HEK293 (cell line): ENCODE data around the gene AGT.

ENCODE experiments used
- CTCF ChIA-PET: fragments of 350-600 bp; formaldehyde crosslinking; extraction: SDS; loops from one replicate; lab custom pipeline; 2021; ENCODE audit warnings: antibody characterized with exemption; lab: Yijun Ruan, JAX
- POLR2A ChIA-PET: fragments of 300-600 bp; formaldehyde crosslinking; extraction: SDS; loops from one replicate; lab custom pipeline; 2020; ENCODE audit warnings: antibody characterized with exemption, inconsistent platforms; lab: Yijun Ruan, JAX
- H3K27ac ChIP-seq: fragments of 200-500 bp; sonication (Bioruptor generic); 2 replicates; pipeline ENCODE4 v1.5.1; 2014; ENCODE audit warnings: low read depth, low read length, control low read depth, inconsistent platforms; ENCODE audit errors: extremely low read depth
- H3K36me3 ChIP-seq, 2 experiments: fragments of 200-500 bp in 1 of 2; sonication (Bioruptor generic) in 1 of 2; 1 replicate in 1 of 2; 2 replicates in 1 of 2; pipeline ENCODE4 v1.5.1; 2014 to 2017; ENCODE audit warnings: inconsistent platforms in 2 of 2, low read length in 2 of 2; ENCODE audit not compliant: control insufficient read depth in 2 of 2, insufficient read depth in 1 of 2
- H3K4me1 ChIP-seq: fragments of 200-500 bp; sonication (Bioruptor generic); 2 replicates; pipeline ENCODE4 v1.5.1; 2014; ENCODE audit warnings: mild to moderate bottlenecking, low read length, inconsistent platforms; ENCODE audit not compliant: control insufficient read depth, insufficient read depth
- H3K4me3 ChIP-seq: 2 replicates; pipeline ENCODE4 v1.5.1; 2011; ENCODE audit warnings: low read depth, mild to moderate bottlenecking, control low read depth, low read length, moderate library complexity
- H3K9me3 ChIP-seq: fragments of 200-500 bp; sonication (Bioruptor generic); 2 replicates; pipeline ENCODE4 v1.5.1; 2014; ENCODE audit warnings: low read depth, low read length, inconsistent platforms; ENCODE audit not compliant: control insufficient read depth, insufficient read depth
- ATF2 ChIP-seq: fragments of 450-650 bp; formaldehyde crosslinking; IDR thresholded peaks from 2 replicates; pipeline ENCODE4 v1.5.1; 2016; ENCODE audit warnings: missing biosample characterization, missing genetic modification characterization, low read depth
- BCL11B ChIP-seq: fragments of 450-650 bp; formaldehyde crosslinking; IDR thresholded peaks from 2 replicates; pipeline ENCODE4 v1.5.1; 2016; ENCODE audit warnings: low read depth, missing biosample characterization, missing genetic modification characterization
- BCL6B ChIP-seq: fragments of 450-650 bp; formaldehyde crosslinking; IDR thresholded peaks from 2 replicates; pipeline ENCODE4 v1.5.1; 2017; ENCODE audit warnings: missing biosample characterization, missing genetic modification characterization
- EGR2 ChIP-seq: fragments of 450-650 bp; formaldehyde crosslinking; IDR thresholded peaks from 2 replicates; pipeline ENCODE4 v1.5.1; 2016; ENCODE audit warnings: low read depth, missing biosample characterization, missing genetic modification characterization
- SCRT2 ChIP-seq: fragments of 450-650 bp; formaldehyde crosslinking; IDR thresholded peaks from 2 replicates; pipeline ENCODE4 v1.5.1; 2016; ENCODE audit warnings: missing biosample characterization, missing genetic modification characterization
- WT1 ChIP-seq: fragments of 450-650 bp; formaldehyde crosslinking; IDR thresholded peaks from 2 replicates; pipeline ENCODE4 v1.5.1; 2016; ENCODE audit warnings: missing biosample characterization, missing genetic modification characterization
- ZBTB49 ChIP-seq: fragments of 450-650 bp; formaldehyde crosslinking; IDR thresholded peaks from 2 replicates; pipeline ENCODE4 v1.5.1; 2016; ENCODE audit warnings: missing biosample characterization, missing genetic modification characterization, low read depth
- ZFHX2 ChIP-seq: fragments of 450-650 bp; formaldehyde crosslinking; conservative IDR thresholded peaks from 2 replicates; pipeline ENCODE4 v1.5.1; 2016; ENCODE audit warnings: missing biosample characterization, missing genetic modification characterization
- ZNF133 ChIP-seq: fragments of 450-650 bp; formaldehyde crosslinking; IDR thresholded peaks from 2 replicates; pipeline ENCODE4 v1.5.1; 2016; ENCODE audit warnings: missing biosample characterization, missing genetic modification characterization
- ZNF146 ChIP-seq: fragments of 450-650 bp; formaldehyde crosslinking; IDR thresholded peaks from 2 replicates; pipeline ENCODE4 v1.5.1; 2016; ENCODE audit warnings: missing biosample characterization, missing genetic modification characterization
- ZNF26 ChIP-seq: fragments of 450-650 bp; formaldehyde crosslinking; IDR thresholded peaks from 2 replicates; pipeline ENCODE4 v1.5.1; 2016; ENCODE audit warnings: missing biosample characterization, missing genetic modification characterization
- ZNF350 ChIP-seq: fragments of 450-650 bp; formaldehyde crosslinking; IDR thresholded peaks from 2 replicates; pipeline ENCODE4 v1.5.0; 2017; ENCODE audit warnings: missing biosample characterization, mild to moderate bottlenecking, missing genetic modification characterization
- ZNF473 ChIP-seq: fragments of 450-650 bp; formaldehyde crosslinking; IDR thresholded peaks from 2 replicates; pipeline ENCODE4 v1.5.1; 2017; ENCODE audit warnings: missing biosample characterization, missing genetic modification characterization
- ZNF544 ChIP-seq: fragments of 450-650 bp; formaldehyde crosslinking; IDR thresholded peaks from 2 replicates; pipeline ENCODE4 v1.5.0; 2017; ENCODE audit warnings: missing biosample characterization, missing genetic modification characterization
- ZNF548 ChIP-seq: fragments of 450-650 bp; formaldehyde crosslinking; IDR thresholded peaks from 2 replicates; pipeline ENCODE4 v1.5.1; 2016; ENCODE audit warnings: missing biosample characterization, missing genetic modification characterization
- ZNF580 ChIP-seq: fragments of 450-650 bp; formaldehyde crosslinking; IDR thresholded peaks from 2 replicates; pipeline ENCODE4 v1.5.1; 2016; ENCODE audit warnings: missing biosample characterization, missing genetic modification characterization
- ZNF692 ChIP-seq: fragments of 450-650 bp; formaldehyde crosslinking; IDR thresholded peaks from 2 replicates; pipeline ENCODE4 v1.5.1; 2016; ENCODE audit warnings: missing biosample characterization, missing genetic modification characterization
- ZNF785 ChIP-seq: fragments of 450-650 bp; formaldehyde crosslinking; IDR thresholded peaks from 2 replicates; pipeline ENCODE4 v1.5.1; 2016; ENCODE audit warnings: missing biosample characterization, missing genetic modification characterization
- ZSCAN16 ChIP-seq: fragments of 450-650 bp; formaldehyde crosslinking; IDR thresholded peaks from 2 replicates; pipeline ENCODE4 v1.5.1; 2016; ENCODE audit warnings: missing biosample characterization, missing genetic modification characterization

Gene AGT

GRCh38 chr1:230749150-230749549 lies 35.2 kb upstream of the AGT start:
- no peak overlapping the region for H3K4me3 ChIP-seq
- ChIA-PET POLR2A (no interaction called here), CTCF (interaction anchor here (1.1 kb wide), 1 partner anchor 107 kb away, joined by 3 read pairs; the partner anchor contains the start of gene COG2)
- H3K36me3 ChIP-seq: no peaks in the 10 kb centered on the region
- no peak overlapping the region for H3K27ac ChIP-seq
- no peaks in the 10 kb centered on the region for H3K9me3 ChIP-seq
- no peaks in the 10 kb centered on the region; the same call in 1 of the 2 replicates for H3K4me1 ChIP-seq
- TF ChIP-seq ZFHX2 (tag by site-specific recombination) (peak; percentile 85), ZNF350 (no peak), EGR2 (tag by site-specific recombination) (peak; percentile 82), ZNF692 (tag by site-specific recombination) (no peak)

GRCh38 chr1:230747890-230748800 lies 34.2 kb upstream of the AGT start:
- Histone ChIP-seq H3K27ac (no peak overlapping the region), H3K36me3 (no peaks in the 10 kb centered on the region), H3K9me3 (no peaks in the 10 kb centered on the region), H3K4me1 (no peaks in the 10 kb centered on the region; the same call in 1 of the 2 replicates), H3K4me3 (no peak overlapping the region)
- ChIA-PET CTCF (interaction anchor here (0.5 to 1.1 kb wide), 2 partner anchors 106 to 162 kb away, joined by 3 to 4 read pairs; partner anchors contain the start of gene COG2), POLR2A (no interaction called here)
- no peak for TF ChIP-seq ATF2 (tag by site-specific recombination)
- TF ChIP-seq SCRT2 (tag by site-specific recombination): no peak
- TF ChIP-seq ZBTB49 (tag by site-specific recombination): no peak
- no peak for TF ChIP-seq BCL6B
- TF ChIP-seq BCL11B: no peak
- no peak for TF ChIP-seq ZNF544 (tag by site-specific recombination)
- no peak for TF ChIP-seq ZSCAN16
- TF ChIP-seq ZNF548 (tag by site-specific recombination): no peak
- no peak for TF ChIP-seq ZNF785 (tag by site-specific recombination)
- no peak for TF ChIP-seq ZNF146
- no peak for TF ChIP-seq WT1 (tag by site-specific recombination)
- no peak for TF ChIP-seq ZNF473 (tag by site-specific recombination)
- no peak for TF ChIP-seq ZNF26
- no peak for TF ChIP-seq ZNF133 (tag by site-specific recombination)
- no peak for TF ChIP-seq ZNF580 (tag by site-specific recombination)
